ENCODE measurements around the gene XPR1. TPM values are rescaled to one million over a fixed set of nuclear protein-coding genes. Genes with fewer than 3 reads are reported as not detected.
A peak's percentile ranks its signal among the peaks of the same experiment; 100 is the strongest.

XPR1 gene
- total RNA-seq, 4 donors from 2014 or later, result 15.8 to 26.7 (median 22.8) TPM

GRCh38 chr1:180912801-180913565, 281.2 kb downstream of the XPR1 start, which contains the start of gene KIAA1614:
KIAA1614 (plus strand) TSS chr1:180912897; CDS start chr1:180913244, 347 bp downstream.
- H3K9me3 ChIP-seq, result no peaks in the 10 kb centered on the region
- no peaks in the 10 kb centered on the region for H3K27me3 ChIP-seq
- TF ChIP-seq POLR2A (IDR thresholded peaks at IDR 0.05; ENCODE audit: low read depth) (no peak), POLR2AphosphoS5 (IDR thresholded peaks at IDR 0.05) (peak; percentile 19 to 66)
- H3K36me3 ChIP-seq, result peaks cover under 1 to 21% (median 19%) of the 10 kb centered on the region in 4 donors
- no peak for DNase-seq (ENCODE audit: extremely low spot score)
- peak within 1 kb of the TSS; percentile 88 to 96 (median 94) for H3K27ac ChIP-seq (replicated peaks in 1 of 4)
- H3K4me3 ChIP-seq, result peak within 1 kb of the TSS; percentile 69 to 89 (median 76)
- under 1% methylated on average over 49 of the region's 76 CpGs for WGBS
- intact Hi-C loops (cut with DNase I), result loop anchor here (5.0 kb wide), 1 partner anchor 109 kb away; the partner anchor contains the start of gene STX6
- H3K4me1 ChIP-seq, result peaks cover 11 to 52% (median 44%) of the 10 kb centered on the region in 4 donors

GRCh38 chr1:180915426-180915965, 283.7 kb downstream of the XPR1 start:
- peaks cover 5 to 46% (median 36%) of the 10 kb centered on the region in 4 donors for H3K36me3 ChIP-seq
- 90% methylated on average over 8 of the region's 11 CpGs for WGBS
- intact Hi-C loops (cut with DNase I), result loop anchor here (5.0 kb wide), 1 partner anchor 37 kb away; no protein-coding TSS in a partner anchor
- H3K4me3 ChIP-seq, result no peak overlapping the region
- H3K27ac ChIP-seq (replicated peaks in 1 of 4), result no peak overlapping the region
- no peaks in the 10 kb centered on the region for H3K9me3 ChIP-seq
- no peaks in the 10 kb centered on the region for H3K27me3 ChIP-seq
- TF ChIP-seq POLR2AphosphoS5 (IDR thresholded peaks at IDR 0.05), result no peak
- no peak for TF ChIP-seq POLR2A (IDR thresholded peaks at IDR 0.05; ENCODE audit: low read depth)
- no peak for TF ChIP-seq EP300 (IDR thresholded peaks at IDR 0.05)
- no peak for TF ChIP-seq CTCF (IDR thresholded peaks at IDR 0.05)
- H3K4me1 ChIP-seq, result peaks cover 11 to 43% (median 34%) of the 10 kb centered on the region in 4 donors
- no peak for DNase-seq (ENCODE audit: extremely low spot score)

- H3K27me3 ChIP-seq, result no peaks in the 10 kb centered on the region
- H3K36me3 ChIP-seq, result peaks cover 5 to 47% (median 36%) of the 10 kb centered on the region in 4 donors
- intact Hi-C loops (cut with DNase I), result loop anchor here (5.0 kb wide), 1 partner anchor 36 kb away; no protein-coding TSS in a partner anchor
- no peak overlapping the region for H3K4me3 ChIP-seq
- H3K4me1 ChIP-seq, result peaks cover 11 to 36% (median 27%) of the 10 kb centered on the region in 4 donors
- no peaks in the 10 kb centered on the region for H3K9me3 ChIP-seq
- no peak overlapping the region for H3K27ac ChIP-seq (replicated peaks in 1 of 4)
- no peak for DNase-seq (ENCODE audit: extremely low spot score)
- 98% methylated on average over 10 of the region's 17 CpGs for WGBS
- no peak for TF ChIP-seq CTCF (IDR thresholded peaks at IDR 0.05)
- TF ChIP-seq POLR2A (IDR thresholded peaks at IDR 0.05; ENCODE audit: low read depth), result no peak
- TF ChIP-seq EP300 (IDR thresholded peaks at IDR 0.05), result no peak
- no peak for TF ChIP-seq POLR2AphosphoS5 (IDR thresholded peaks at IDR 0.05)
Measured at GRCh38 chr1:180916012-180916770, 284.4 kb downstream of the XPR1 start.

GRCh38 chr1:180916771-180917170, 284.9 kb downstream of the XPR1 start:
- Histone ChIP-seq H3K4me3 (no peak overlapping the region), H3K9me3 (no peaks in the 10 kb centered on the region), H3K4me1 (peaks cover 6 to 30% (median 21%) of the 10 kb centered on the region in 4 donors), H3K27ac (replicated peaks in 1 of 4) (no peak overlapping the region), H3K36me3 (peaks cover 5 to 47% (median 36%) of the 10 kb centered on the region in 4 donors), H3K27me3 (no peaks in the 10 kb centered on the region)
- intact Hi-C loops (cut with DNase I), result loop anchor here (5.0 kb wide), 1 partner anchor 36 kb away; no protein-coding TSS in a partner anchor
- no peak for DNase-seq (ENCODE audit: extremely low spot score)
- no peak for TF ChIP-seq EP300 (IDR thresholded peaks at IDR 0.05)
- TF ChIP-seq POLR2A (IDR thresholded peaks at IDR 0.05; ENCODE audit: low read depth), result no peak
- no peak for TF ChIP-seq CTCF (IDR thresholded peaks at IDR 0.05)
- no peak for TF ChIP-seq POLR2AphosphoS5 (IDR thresholded peaks at IDR 0.05)
- WGBS, result 63% methylated on average over 1 of the region's 10 CpGs

Data from esophagus muscularis mucosa (tissue), 4 donors.